Ovary (tissue), 3 donors: ENCODE measurements around the gene PLTP.

Experiments used
- CTCF ChIP-seq, 3 donors: fragments of 450-650 bp in 2 of 3; fragments of 200-600 bp in 1 of 3; IDR thresholded peaks; one replicate each; pipeline versions ENCODE4 v1.5.1 to v1.8.0; 2016 to 2022; ENCODE audit warnings: antibody characterized with exemption in 3 of 3, mild to moderate bottlenecking in 1 of 3
- EP300 ChIP-seq: sonication (generic); formaldehyde crosslinking; IDR thresholded peaks from one replicate; pipeline ENCODE4 v1.6.1; 2017; ENCODE audit warnings: antibody characterized with exemption
- POLR2A ChIP-seq: fragments of 450-650 bp; IDR thresholded peaks from one replicate; pipeline ENCODE4 v1.6.1; 2017; ENCODE audit warnings: antibody characterized with exemption, mild to moderate bottlenecking, moderate library complexity
- donor health status: DM: no; HTN: no; CAD: no.

GRCh38 chr20:45857882-45858216, 54.1 kb downstream of the PLTP start:
- TF ChIP-seq CTCF (IDR thresholded peaks at IDR 0.05) (no peak), EP300 (no peak), POLR2A (no peak)
